Loucy (cell line): ENCODE measurements around the gene ZNF593OS.

Experiments used
- H2AFZ ChIP-seq: fragments of 200-600 bp; sonication (generic); 2 replicates; pipeline ENCODE4 v1.6.0; 2016; ENCODE audit warnings: antibody characterized with exemption, mild to moderate bottlenecking, low read length, moderate library complexity
- H3F3A ChIP-seq: fragments of 200-600 bp; 2 replicates; pipeline ENCODE4 v1.6.0; 2016; ENCODE audit warnings: antibody characterized with exemption, low read depth, mild to moderate bottlenecking
- H3K27me3 ChIP-seq: fragments of 200-600 bp; sonication (generic); 2 replicates; pipeline ENCODE4 v1.6.1; 2014; ENCODE audit warnings: low read length, mild to moderate bottlenecking; ENCODE audit not compliant: insufficient read depth, poor library complexity, severe bottlenecking
- H3K36me3 ChIP-seq: fragments of 200-600 bp; sonication (generic); 2 replicates; pipeline ENCODE4 v1.6.1; 2016; ENCODE audit warnings: low read length; ENCODE audit not compliant: insufficient read depth
- H3K4me1 ChIP-seq: fragments of 200-600 bp; sonication (generic); 2 replicates; pipeline ENCODE4 v1.5.1; 2014; ENCODE audit warnings: low read length, mild to moderate bottlenecking; ENCODE audit not compliant: insufficient read depth, poor library complexity, severe bottlenecking
- H3K4me2 ChIP-seq: fragments of 200-600 bp; sonication (generic); 2 replicates; pipeline ENCODE4 v1.6.0; 2014; ENCODE audit warnings: antibody characterized with exemption, low read length, low read depth, mild to moderate bottlenecking; ENCODE audit not compliant: poor library complexity, severe bottlenecking
- H3K4me3 ChIP-seq: fragments of 200-600 bp; sonication (generic); 2 replicates; pipeline ENCODE4 v1.5.1; 2014; ENCODE audit warnings: low read length, mild to moderate bottlenecking, mixed read lengths; ENCODE audit not compliant: poor library complexity, severe bottlenecking
- H3K79me2 ChIP-seq: fragments of 200-600 bp; sonication (generic); 2 replicates; pipeline ENCODE4 v1.6.1; 2014; ENCODE audit warnings: low read length; ENCODE audit not compliant: insufficient read depth
- H3K9ac ChIP-seq: fragments of 200-600 bp; sonication (generic); 2 replicates; pipeline ENCODE4 v1.6.0; 2014; ENCODE audit warnings: mild to moderate bottlenecking, low read depth, low read length, moderate library complexity; ENCODE audit not compliant: poor library complexity, severe bottlenecking
- H3K9me2 ChIP-seq: fragments of 200-600 bp; sonication (generic); replicated peaks from 2 replicates; pipeline ENCODE4 v1.6.1; 2016; ENCODE audit warnings: low read depth, low read length, mixed read lengths
- H3K9me3 ChIP-seq: fragments of 200-600 bp; sonication (generic); 2 replicates; pipeline ENCODE4 v1.6.1; 2014; ENCODE audit warnings: mild to moderate bottlenecking, antibody characterized with exemption, low read length, low read depth; ENCODE audit not compliant: insufficient read depth
- H4K20me1 ChIP-seq: fragments of 200-600 bp; sonication (generic); 2 replicates; pipeline ENCODE4 v1.6.0; 2014; ENCODE audit warnings: antibody characterized with exemption, low read length, mild to moderate bottlenecking; ENCODE audit not compliant: insufficient read depth, poor library complexity, severe bottlenecking
- CTCF ChIP-seq: fragments of 200-600 bp; sonication (generic); conservative IDR thresholded peaks from 2 replicates; pipeline ENCODE4 v1.5.1; 2014; ENCODE audit warnings: mild to moderate bottlenecking, antibody characterized with exemption, low read length
- EZH2phosphoT487 ChIP-seq: fragments of 200-600 bp; IDR thresholded peaks from 2 replicates; pipeline ENCODE4 v1.6.1; 2018; ENCODE audit warnings: antibody characterized with exemption, mild to moderate bottlenecking, moderate library complexity, borderline replicate concordance

Gene ZNF593OS

GRCh38 chr1:26145041-26145959 is 26.3 kb downstream of the ZNF593OS start:
- no peaks in the 10 kb centered on the region for H3K27me3 ChIP-seq
- H3K4me1 ChIP-seq = peaks cover 3% of the 10 kb centered on the region
- H3K36me3 ChIP-seq = no peaks in the 10 kb centered on the region
- peaks cover 3% of the 10 kb centered on the region; the same call in 1 of the 2 replicates for H3F3A ChIP-seq
- no peak overlapping the region for H3K4me3 ChIP-seq
- H3K79me2 ChIP-seq = no peaks in the 10 kb centered on the region
- H4K20me1 ChIP-seq = no peaks in the 10 kb centered on the region
- H3K9ac ChIP-seq = no peak overlapping the region
- no peaks in the 10 kb centered on the region for H3K9me2 ChIP-seq
- TF ChIP-seq EZH2phosphoT487 (no peak), CTCF (peak; percentile 78)
- H3K9me3 ChIP-seq = no peaks in the 10 kb centered on the region
- peak overlapping the region; percentile 50 for H3K4me2 ChIP-seq
- peak overlapping the region; percentile 71; the same call in 1 of the 2 replicates for H2AFZ ChIP-seq

DNA sequence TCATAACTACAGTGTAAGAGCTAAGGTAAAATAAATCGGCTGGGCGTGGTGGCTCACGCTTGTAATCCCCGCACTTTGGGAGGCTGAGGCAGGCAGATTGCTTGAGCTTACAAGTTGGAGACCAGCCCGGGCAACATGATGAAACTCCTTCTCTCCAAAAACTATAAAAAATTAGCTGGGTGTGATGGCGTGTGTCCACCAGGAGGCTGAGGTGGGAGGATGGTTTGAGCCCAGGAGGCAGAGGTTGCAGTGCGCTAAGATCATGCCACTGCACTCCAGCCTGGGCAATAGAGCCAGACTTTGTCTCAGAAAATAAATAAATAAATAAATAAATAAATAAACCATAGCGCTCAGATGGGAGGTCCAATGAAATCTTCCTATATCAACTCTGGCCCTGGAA is 29.5 kb downstream of the ZNF593OS start:
- Histone ChIP-seq H2AFZ (no peak overlapping the region), H3K9me3 (no peaks in the 10 kb centered on the region), H3K4me2 (no peak overlapping the region), H3K9me2 (no peaks in the 10 kb centered on the region), H3K36me3 (no peaks in the 10 kb centered on the region), H4K20me1 (no peaks in the 10 kb centered on the region), H3K4me1 (peaks cover 26% of the 10 kb centered on the region), H3K27me3 (no peaks in the 10 kb centered on the region), H3F3A (peaks cover 3% of the 10 kb centered on the region; the same call in 1 of the 2 replicates), H3K9ac (no peak overlapping the region), H3K79me2 (no peaks in the 10 kb centered on the region), H3K4me3 (no peak overlapping the region)
- no peak for TF ChIP-seq EZH2phosphoT487
- TF ChIP-seq CTCF = no peak

GRCh38 chr1:26138974-26139558 is 32.6 kb downstream of the ZNF593OS start:
- Histone ChIP-seq H3K9ac (peak overlapping the region; percentile 41), H4K20me1 (no peaks in the 10 kb centered on the region), H2AFZ (peak overlapping the region; percentile 28), H3K79me2 (no peaks in the 10 kb centered on the region), H3K27me3 (no peaks in the 10 kb centered on the region), H3K4me2 (peak overlapping the region; percentile 66), H3F3A (no peaks in the 10 kb centered on the region), H3K4me1 (peaks cover 24% of the 10 kb centered on the region), H3K36me3 (no peaks in the 10 kb centered on the region), H3K9me3 (no peaks in the 10 kb centered on the region; the same call in 1 of the 2 replicates), H3K4me3 (peak overlapping the region; percentile 57), H3K9me2 (no peaks in the 10 kb centered on the region)
- TF ChIP-seq EZH2phosphoT487 (no peak), CTCF (no peak)
